GM12892 (cell line): Measurements from ENCODE around the gene WNK4.

Source experiments
- POLR2A ChIP-seq: IDR thresholded peaks from 2 replicates; pipeline ENCODE4 v1.6.1; 2011; ENCODE audit warnings: low read depth, low read length, control low read depth
- POLR2AphosphoS5 ChIP-seq: IDR thresholded peaks from 2 replicates; pipeline ENCODE4 v1.6.1; 2011; ENCODE audit warnings: low read depth, low read length, control low read depth
- TAF1 ChIP-seq: IDR thresholded peaks from 2 replicates; pipeline ENCODE4 v1.6.1; 2011; ENCODE audit warnings: low read depth, mild to moderate bottlenecking, control low read depth, low read length, borderline replicate concordance

DNA sequence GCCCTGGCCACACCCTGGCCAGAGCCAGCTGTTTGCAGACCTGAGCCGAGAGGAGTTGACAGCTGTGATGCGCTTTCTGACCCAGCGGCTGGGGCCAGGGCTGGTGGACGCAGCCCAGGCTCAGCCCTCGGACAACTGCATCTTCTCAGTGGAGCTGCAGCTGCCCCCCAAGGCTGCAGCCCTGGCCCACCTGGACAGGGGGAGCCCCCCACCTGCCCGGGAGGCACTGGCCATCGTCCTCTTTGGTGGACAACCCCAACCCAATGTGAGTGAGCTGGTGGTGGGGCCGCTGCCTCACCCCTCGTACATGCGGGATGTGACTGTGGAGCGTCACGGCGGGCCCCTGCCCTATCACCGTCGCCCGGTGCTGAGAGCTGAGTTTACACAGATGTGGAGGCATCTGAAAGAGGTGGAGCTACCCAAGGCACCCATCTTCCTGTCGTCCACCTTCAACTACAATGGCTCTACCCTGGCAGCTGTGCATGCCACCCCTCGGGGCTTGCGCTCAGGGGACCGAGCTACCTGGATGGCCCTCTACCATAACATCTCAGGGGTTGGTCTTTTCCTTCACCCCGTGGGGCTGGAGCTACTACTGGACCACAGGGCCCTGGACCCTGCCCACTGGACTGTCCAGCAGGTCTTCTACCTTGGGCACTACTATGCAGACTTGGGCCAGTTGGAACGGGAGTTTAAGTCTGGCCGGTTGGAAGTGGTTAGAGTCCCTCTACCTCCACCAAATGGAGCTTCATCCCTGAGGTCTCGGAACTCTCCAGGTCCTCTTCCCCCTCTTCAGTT is 64.5 kb downstream of the WNK4 start:
- no peak for TF ChIP-seq POLR2A
- peak; percentile 65 for TF ChIP-seq POLR2AphosphoS5
- TF ChIP-seq TAF1, result no peak
